GM19468 (cell line): ENCODE results near the gene DNLZ.
"Not testable (repeated sequence)": the region's sequence is repeated elsewhere in the genome, so short reads cannot be mapped to it uniquely, and the experiment has no call there.

Source experiments
- ATAC-seq: cut with Tn5 transposase; IDR thresholded peaks from one replicate; pipeline ENCODE4 v1.9.1; 2021; ENCODE audit warnings: mild to moderate bottlenecking, moderate library complexity, moderate number of reproducible peaks; ENCODE audit not compliant: unreplicated experiment; ENCODE audit errors: extremely low read depth

DNLZ gene

DNA sequence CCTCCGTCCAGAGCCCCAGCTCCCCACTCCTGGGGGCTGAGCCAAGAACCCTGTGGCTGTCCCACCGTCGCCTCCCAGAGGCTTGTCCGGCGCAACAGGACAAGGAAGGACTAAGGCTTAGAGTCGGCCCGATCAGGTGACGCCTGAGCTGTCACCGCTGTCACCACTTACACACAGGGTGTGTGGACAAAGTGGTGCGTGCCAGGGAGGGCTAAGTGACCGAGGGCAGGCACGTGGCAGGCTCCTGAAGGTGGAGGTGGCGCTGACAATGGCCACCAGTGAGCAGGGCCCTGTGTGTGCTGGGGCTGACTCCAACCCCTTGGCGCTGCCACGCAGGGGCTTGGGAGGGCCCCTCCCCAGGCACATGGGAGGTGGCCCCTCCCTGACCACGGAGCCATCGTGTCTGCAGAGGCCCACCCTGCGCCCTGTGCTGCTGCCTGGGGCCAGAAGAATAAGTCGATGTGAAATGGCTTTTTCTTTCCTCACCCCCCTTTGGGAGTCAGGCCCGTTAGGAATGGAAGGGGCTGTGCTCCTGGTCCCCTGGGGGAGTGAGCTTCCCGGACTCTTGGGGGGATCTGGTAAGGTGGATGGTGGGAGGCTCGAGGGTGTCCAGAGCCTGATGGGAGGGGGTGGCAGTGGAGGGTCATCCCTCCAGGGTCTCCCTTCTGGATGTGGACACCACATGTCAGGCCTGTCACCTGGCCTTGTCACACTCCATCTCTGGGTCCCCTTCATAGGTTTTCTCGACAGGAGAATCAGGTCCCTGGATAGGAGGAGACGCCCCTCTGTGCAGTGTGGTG lies 38.8 kb downstream of the DNLZ start:
- ATAC-seq: no peak

DNA sequence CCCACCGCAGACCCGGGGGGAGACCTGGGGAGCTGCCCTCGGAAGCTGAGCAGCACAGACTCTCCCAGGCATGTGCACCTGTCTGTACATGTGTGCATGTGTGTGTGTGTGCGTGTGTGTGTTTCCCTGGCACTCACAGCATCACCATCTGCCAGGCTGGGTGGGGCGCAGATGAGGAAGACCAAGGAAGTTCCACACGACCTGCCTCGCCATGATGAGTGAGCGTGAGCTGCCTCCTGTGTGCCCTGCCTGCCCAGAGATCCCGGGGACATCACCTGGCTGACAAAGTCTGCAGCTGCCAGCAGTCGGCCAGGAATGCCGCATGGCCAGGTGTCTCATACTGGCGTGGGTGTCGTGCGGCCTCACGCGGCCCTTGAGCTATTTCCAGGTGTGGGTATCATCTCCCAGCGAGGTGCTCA lies 40.2 kb downstream of the DNLZ start:
- no peak for ATAC-seq

DNA sequence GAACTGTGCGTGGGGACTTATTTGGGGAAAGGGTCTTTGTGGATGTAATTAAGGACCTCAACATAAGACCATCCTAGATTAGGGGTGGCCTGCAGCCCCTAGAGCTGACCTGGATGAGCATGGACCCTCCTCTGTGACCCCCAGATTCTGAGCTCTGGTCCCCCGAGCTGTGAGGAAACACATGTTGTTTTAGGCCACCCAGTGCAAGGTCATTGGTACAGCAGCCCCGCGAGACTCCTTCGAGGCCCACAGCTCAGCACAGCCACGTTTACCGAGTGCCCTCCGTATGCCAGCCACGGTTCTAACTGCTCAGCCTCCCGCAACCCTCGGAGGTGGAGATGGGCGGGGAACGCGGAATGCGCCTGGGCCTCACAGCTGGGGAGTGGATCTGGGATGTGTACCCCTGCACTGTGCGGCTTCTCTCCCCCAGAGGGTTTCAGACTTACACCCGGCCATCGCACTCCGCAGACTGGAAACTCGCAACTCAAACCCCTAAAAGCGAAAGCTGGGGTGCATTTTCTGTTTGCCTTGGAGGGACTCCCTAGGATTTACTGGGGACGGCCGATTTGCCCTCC lies 40.7 kb downstream of the DNLZ start:
- ATAC-seq: no peak

DNA sequence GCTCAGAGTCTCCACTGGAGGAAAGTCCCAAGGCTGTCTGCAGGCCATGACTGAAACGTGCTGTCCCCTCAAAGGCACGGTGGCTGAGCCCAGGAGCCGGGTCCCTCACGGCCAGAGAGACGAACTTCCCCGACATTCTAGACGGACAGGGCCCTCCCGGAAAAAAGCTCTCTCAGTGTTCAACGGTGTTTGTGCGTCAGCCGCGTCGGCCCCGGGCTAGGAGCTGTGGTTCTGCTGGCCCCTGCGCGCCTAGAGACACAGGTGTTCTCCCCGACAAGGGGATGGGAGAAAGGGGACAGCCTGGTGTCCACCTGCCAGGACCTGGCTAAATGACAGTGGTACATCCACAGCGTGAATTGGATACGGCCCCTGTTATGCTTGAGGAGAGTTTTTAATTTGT lies 42.0 kb downstream of the DNLZ start:
- no peak for ATAC-seq

DNA sequence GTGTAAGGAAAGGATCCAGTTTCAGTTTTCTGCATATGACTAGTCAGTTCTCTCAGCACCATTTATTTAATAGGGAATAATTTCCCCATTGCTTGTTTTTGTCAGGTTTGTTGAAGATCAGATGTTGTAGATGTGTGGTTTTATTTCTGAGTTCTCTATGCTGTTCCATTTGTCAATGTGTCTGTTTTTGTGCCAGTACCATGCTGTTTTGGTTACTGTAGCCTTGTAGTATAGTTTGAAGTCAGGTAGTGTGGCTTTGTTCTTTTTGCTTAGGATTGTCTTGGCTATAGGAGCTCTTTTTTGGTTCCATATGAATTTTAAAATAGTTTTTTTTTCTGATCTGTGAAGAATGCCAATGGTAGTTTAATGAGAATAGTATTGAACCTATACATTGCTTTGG lies 42.6 kb downstream of the DNLZ start:
- ATAC-seq: not testable (repeated sequence)

DNA sequence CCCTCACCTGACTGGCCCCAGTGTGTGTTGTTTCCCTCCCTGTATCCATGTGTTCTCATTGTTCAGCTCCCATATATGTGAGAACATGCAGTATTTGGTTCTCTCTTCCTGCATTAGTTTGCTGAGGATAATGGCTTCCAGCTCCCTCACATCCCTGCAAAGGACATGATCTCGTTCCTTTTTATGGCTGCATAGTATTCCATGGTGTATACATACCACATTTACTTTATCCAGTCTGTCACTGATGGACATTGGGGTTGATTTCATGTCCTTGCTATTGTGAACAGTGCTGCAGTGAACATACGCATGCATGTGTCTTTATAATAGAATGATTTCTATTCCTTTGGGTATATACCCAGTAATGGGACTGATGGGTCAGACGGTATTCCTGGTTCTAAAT lies 43.6 kb downstream of the DNLZ start:
- ATAC-seq: not testable (repeated sequence)

DNA sequence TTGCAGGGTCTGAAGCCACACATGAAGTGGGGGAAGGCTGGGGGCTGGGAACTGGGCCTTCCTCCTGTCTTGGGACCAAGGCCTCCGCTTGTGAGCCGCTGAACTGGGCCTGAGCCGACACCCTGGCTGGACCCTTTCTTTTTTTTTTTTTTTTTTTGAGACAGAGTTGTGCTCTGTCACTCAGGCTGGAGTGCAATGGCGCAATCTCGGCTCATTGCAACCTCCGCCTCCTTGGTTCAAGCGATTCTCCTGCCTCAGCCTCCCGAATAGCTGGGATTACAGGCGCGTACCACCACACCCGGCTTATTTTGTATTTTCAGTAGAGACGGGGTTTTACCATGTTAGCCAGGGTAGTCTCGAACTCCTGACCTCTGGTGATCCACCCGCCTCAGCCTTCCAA lies 44.3 kb downstream of the DNLZ start:
- not testable (repeated sequence) for ATAC-seq

DNA sequence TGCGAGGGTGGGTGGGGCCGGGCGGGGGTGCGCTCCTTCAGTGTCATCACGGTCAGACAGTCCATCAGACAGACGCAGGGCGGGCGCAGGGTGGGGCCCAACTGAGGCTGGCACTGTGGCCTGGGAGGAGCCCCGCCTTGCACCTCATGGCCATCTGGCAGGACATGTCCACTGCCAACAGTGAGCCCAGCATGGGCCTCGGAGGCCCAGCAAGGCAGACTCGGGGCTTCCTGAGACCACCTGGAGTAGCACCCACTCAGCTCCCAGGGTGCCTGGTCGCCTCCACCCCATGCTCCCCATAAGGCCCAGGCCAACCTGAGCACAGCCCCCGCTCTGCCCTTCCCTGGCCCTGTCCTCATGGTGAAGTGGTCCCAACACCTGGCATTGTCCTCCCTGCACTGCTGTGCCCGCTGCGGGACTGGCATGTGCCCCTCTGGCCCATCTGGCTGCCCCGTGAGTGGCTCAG lies 44.7 kb downstream of the DNLZ start:
- no peak for ATAC-seq

DNA sequence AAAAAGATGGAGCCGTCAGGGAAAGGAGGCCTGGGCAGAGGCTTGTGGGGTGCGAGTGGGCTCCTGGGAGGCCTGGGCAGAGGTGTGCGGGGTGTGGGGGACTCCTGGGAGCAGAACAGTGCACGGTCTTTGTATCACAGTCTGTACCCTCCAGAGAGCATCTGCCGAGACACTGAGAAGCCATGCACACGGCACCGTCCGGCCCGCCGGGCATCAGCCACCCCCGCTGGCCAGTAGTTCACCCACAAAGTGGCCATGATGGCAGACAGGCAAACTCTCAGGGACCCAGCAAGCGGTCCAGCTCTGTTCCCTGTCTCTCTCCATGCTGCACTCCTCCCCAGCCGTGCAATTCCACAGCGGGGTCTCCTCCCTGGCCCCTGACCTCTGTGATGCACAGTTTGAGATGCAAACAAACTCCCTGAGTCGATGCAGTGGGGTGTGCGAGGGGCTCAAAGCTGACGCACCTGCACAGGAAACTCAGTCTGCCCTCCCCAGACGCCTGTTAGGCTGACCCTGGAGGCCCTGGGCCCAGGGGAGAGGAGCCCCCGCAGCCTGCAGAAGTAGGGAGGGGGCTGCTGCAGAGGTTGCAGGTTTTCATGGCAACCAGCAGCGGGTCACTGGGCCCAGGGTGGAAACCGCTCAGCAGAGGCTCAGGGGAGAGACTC lies 45.3 kb downstream of the DNLZ start:
- no peak for ATAC-seq

DNA sequence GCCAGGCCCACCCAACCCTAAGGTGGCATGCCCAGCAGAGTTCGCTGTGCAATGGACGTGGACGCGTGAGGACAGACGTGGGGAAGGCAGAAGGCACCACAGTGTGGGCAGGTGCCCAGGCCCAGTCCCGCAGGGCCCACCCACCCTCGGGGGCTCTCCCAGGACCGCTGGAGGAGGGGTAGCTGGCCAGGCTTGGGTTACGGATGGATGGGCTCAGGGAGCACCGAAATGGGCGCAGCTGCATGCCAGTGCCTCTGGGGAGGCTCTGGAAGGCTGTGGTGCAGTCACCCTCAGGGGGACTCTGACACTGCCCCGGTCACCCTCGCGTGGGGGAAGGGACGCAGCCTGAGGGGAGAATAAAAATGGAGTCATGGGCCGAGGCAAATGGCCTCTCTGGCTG lies 45.8 kb downstream of the DNLZ start:
- no peak for ATAC-seq

DNA sequence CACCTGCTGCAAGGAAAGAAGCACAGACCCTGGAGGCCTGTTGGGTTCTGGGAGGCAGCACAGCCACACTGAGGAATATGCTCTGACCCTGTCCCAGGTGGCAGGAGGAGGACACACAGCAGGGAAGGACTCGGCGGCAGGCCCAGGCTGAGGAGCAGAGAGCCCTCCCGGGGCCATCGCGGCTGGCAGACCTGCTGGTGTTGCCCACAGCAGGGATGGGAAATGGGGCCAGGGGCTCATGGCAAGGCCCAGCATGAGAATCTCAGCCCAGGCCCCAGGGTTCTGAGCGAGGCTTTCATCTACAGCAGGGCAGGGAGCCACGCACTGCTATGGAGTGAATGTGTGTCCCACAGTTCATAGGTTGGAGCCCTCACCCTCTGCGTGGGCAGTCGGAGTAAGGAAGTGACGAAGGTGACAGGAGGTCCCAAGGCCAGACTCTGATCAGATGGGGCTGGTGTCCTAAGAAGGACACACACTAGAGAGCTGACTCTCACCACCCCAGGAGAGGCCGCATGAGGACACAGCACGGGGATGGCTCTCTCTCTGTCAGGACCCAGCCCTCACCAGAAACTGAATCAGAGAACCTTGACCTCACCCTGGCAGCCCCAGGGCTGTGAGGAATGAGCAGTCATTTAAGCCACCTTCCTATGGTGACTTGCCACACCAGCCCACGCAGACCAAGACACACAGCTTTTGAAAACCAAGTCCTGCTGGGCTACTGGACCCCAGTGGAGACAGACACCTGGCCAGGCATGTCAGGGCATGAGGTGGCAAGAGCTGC lies 46.5 kb downstream of the DNLZ start:
- ATAC-seq: no peak

DNA sequence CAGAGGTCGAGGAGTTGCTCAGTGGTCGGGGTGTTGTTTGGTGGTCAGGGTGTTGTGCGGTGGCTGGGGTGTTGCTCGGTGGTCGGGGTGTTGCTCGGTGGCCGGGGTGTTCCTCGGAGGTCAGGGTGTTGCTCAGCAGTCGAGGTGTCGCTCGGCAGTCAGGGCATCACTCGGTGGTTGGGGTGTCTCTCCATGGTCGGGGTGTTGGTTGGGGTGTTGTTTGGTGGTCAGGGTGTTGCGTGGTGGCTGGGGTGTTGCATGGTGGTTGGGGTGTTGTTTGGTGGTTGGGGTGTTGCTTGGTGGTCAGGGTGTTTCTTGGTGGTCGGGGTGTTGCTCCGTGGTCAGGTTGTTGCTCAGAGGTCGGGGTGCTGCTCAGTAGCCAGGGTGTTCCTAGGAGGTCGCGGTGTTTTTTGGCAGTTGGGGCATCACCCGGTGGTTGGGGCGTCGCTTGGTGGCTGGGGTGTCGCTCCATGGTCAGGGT lies 47.2 kb downstream of the DNLZ start:
- no peak for ATAC-seq

DNA sequence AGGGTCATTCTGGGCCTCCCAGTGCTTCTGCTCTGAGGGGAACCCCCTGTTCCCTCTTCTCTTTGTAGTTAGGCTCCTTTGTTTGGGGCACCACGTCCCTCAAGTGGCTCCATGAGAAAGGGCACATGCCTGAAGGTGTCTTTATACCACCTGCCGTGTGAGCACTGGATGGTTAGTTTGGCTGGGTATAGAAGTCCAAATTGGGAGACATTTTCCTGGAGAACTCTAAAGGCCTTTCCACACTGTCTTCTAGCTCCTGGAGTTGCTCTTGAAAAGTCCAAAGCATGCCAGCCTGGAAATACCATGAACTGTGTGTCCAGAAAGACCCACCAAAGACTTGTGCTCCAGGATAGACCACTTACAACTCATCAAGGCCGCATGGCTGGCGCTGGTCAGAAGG lies 48.6 kb downstream of the DNLZ start:
- ATAC-seq: no peak

DNA sequence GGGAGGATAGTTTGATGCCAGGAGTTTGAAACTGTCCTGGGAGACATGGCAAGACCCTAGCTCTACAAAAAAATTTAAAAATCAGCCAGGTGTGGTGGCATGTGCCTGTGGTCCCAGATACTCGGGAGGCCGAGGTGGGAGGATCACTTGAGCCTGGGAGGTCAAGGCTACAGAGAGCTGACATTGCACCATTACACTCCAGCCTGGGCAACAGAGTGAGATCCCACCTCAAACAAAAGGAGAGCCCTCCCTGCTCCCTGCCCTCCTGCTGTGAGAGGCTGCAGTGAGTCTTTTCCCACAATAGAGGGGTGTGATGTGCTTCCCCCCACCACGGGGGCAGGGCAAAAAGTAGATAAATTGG lies 49.5 kb downstream of the DNLZ start:
- ATAC-seq: no peak

DNA sequence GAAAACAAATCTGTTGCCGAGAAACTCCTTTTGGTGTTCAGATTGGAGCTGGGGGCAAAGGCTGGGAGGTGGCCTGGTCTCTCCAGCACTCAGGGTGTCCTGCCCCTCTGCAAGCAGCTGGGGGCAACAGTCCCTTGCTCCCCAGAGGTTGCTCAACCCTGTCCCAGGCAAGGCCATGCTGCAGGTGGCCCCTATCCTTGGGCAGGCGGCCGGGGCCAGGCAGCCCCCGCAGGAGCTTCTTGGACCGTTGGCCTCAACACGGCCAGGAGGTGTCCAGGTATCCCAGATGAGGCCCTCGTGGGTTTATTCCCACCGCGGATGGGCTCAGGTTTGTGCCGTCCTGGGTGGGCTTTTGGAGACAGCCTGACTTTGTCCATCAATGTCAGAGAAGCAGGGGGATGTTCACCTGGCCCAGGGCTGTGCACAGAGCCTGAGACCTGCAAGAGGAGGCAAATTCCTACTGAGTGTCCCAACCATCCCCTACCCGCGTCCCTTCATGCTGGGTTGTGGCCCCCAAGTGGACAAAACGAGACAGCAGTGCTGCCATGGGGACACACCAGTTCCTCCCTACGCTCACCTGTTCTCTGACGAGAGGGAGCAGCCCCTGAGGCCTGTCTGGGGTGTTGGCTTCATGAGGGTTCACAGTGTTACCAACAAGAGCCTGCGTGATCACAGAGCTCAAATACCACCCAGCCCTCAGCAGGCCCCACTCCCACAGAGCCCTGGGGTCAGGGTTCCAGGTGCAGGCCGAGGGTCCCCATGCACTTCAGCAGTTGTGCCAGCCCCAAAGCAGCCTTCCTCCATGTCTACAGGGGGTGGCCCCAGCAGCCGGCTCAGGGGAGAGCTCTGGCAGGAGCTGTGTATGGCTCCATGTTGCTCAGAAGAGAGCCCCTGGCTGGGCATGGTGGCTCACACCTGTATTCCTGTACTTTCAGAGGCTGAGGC lies 50.2 kb downstream of the DNLZ start:
- no peak for ATAC-seq

DNA sequence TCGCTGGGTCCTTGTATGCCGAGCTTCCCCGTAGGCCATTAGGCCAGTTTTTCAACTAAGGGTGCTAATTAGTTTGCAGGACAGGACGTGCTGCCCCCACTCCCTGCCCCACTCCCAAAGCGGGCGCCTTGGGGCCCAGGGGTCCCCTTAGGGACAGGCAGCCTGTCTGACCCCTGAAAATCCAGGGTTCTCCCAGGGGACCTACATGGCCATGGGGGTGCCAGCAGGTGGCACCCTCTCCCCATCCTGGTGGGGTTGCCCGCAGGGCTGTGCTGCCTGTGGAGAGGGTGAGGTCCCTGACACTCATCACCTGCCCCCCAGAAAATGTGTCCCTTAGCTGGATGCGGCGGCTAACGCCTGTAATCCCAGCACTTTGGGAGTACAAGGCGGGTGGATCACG lies 51.1 kb downstream of the DNLZ start:
- no peak for ATAC-seq

DNA sequence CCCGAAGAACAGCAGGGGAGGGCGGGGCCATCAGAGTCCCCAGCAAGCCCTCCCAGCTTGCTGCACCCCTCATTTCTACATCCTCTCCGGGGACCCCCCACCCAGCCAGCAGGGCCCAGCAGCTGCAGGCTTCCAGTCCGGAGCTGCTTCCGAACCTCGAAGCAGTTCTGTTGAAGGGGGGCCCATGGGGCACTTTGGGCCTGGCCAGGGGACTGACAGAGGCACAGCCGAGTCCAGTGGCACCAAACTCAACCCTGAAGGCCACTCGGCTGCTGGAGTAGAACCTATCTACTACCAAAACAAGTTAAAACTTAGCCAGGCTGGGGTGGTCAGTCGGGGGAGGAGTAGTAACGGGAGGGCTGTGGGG lies 51.6 kb downstream of the DNLZ start:
- ATAC-seq: no peak

DNA sequence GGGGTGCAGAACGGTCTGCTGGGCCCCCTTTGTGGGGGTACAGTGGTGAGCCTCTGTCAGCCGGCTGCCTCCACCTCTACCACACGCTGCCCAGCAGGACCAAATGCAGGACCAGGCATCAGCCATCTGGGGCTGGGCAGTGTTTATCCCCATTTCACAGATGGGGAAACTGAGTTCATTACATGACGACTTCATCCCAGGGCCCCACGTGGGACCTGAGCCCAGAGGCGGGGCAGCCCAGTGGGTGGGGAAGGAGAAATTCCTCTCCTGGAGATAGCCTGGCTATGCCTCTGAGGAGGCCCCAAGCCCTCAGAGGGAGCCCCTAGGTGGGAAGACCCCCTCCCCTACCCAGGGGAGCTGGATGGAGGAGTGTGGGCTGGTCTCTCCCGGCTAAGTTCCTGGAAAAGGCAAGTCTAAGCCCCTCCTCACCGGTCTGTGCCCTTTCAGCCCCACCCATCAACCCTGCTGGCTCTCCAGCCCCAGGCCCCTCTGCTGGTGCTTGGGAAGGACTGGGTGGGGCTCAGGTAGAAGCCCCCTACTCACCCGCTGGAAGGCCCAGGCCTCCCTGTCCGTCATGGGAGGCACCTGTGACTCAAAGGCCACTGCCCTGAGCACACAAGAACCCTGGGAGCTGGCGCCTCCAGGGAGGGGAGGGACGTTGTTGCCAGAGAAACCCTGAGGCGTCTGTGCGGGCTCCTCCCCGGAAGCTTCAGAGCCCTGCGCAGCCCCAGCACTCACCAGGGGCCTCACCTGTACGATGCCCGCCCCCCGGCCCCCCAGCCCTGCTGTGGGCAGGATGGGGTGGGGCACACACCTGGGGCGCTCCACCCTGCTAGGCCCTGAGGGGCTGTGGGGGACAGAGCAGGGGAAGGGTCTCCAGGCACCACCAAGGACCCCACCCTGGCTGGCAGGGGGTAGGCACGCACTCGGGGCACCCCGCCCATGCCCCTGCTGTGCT lies 52.2 kb downstream of the DNLZ start:
- ATAC-seq: no peak
